Measurements from ENCODE around the gene CLK2. TPM values are rescaled to one million over a fixed set of nuclear protein-coding genes. Genes with fewer than 3 reads are reported as not detected.

Gene CLK2
- total and polyA plus RNA-seq, 9 of the 15 experiments (the other 6 are each of a cell fraction or from before 2014, with no cell fraction given), result 13.5 to 81.4 (median 39.6) TPM

- TF ChIP-seq PHF8 (IDR thresholded peaks at IDR 0.05; ENCODE audit: borderline replicate concordance, low read length), result 0 out of 2 replicates have a peak, but pooled peaks have one; percentile 51
- TF ChIP-seq NFYB (IDR thresholded peaks at IDR 0.05; ENCODE audit: extremely low read depth, insufficient read length), result no peak
- peak; percentile 20; the same call in 1 of the 2 replicates for TF ChIP-seq TOE1 (IDR thresholded peaks at IDR 0.05; ENCODE audit: borderline replicate concordance)
- TF ChIP-seq TOE1 (CRISPR knock-in tag; IDR thresholded peaks at IDR 0.05; ENCODE audit: borderline replicate concordance, low read depth), result no peak
- peak; percentile 30 for TF ChIP-seq PHF20 (IDR thresholded peaks at IDR 0.05; ENCODE audit: partially characterized antibody)
- TF ChIP-seq CREB1 (IDR thresholded peaks at IDR 0.05), result peak; percentile 64; the same call in 1 of the 2 replicates
- 0 out of 2 replicates have a peak, but pooled peaks have one; percentile 11 for TF ChIP-seq CREB1 (CRISPR knock-in tag; IDR thresholded peaks at IDR 0.05)
- TF ChIP-seq HDAC1 (IDR thresholded peaks at IDR 0.05), result peak in 1 of 2 experiments; percentile 12; a peak in 1 of 4 replicates
- TF ChIP-seq ZNF695 (CRISPR knock-in tag; IDR thresholded peaks at IDR 0.05), result no peak
- no peak for TF ChIP-seq ZNF134 (CRISPR knock-in tag; conservative IDR thresholded peaks at IDR 0.05)
- TF ChIP-seq, protein P1, sequence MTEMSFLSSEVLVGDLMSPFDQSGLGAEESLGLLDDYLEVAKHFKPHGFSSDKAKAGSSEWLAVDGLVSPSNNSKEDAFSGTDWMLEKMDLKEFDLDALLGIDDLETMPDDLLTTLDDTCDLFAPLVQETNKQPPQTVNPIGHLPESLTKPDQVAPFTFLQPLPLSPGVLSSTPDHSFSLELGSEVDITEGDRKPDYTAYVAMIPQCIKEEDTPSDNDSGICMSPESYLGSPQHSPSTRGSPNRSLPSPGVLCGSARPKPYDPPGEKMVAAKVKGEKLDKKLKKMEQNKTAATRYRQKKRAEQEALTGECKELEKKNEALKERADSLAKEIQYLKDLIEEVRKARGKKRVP (CRISPR knock-in tag; IDR thresholded peaks at IDR 0.05), result no peak
- no peak for TF ChIP-seq SIX5 (IDR thresholded peaks at IDR 0.05; ENCODE audit: borderline replicate concordance in 1 of 2, insufficient read depth in 1 of 2, low read depth in 1 of 2, low read length in 2 of 2)
- TF ChIP-seq, protein P2, sequence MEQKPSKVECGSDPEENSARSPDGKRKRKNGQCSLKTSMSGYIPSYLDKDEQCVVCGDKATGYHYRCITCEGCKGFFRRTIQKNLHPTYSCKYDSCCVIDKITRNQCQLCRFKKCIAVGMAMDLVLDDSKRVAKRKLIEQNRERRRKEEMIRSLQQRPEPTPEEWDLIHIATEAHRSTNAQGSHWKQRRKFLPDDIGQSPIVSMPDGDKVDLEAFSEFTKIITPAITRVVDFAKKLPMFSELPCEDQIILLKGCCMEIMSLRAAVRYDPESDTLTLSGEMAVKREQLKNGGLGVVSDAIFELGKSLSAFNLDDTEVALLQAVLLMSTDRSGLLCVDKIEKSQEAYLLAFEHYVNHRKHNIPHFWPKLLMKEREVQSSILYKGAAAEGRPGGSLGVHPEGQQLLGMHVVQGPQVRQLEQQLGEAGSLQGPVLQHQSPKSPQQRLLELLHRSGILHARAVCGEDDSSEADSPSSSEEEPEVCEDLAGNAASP (IDR thresholded peaks at IDR 0.05), result no peak
- no peak for TF ChIP-seq ZNF696 (CRISPR knock-in tag; conservative IDR thresholded peaks at IDR 0.05)
- TF ChIP-seq, protein P3, sequence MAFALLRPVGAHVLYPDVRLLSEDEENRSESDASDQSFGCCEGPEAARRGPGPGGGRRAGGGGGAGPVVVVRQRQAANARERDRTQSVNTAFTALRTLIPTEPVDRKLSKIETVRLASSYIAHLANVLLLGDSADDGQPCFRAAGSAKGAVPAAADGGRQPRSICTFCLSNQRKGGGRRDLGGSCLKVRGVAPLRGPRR (CRISPR knock-in tag; IDR thresholded peaks at IDR 0.05), result no peak
These were observed 600 bp downstream of the CLK2 start (continued) for GRCh38 chr1:155272466-155273342.
